Testis (tissue), 2 donors: ENCODE results near the gene APAF1.

ENCODE experiments used
- POLR2A ChIP-seq: fragments of 450-650 bp; IDR thresholded peaks from one replicate; pipeline ENCODE4 v1.6.1; 2017; ENCODE audit warnings: antibody characterized with exemption, mild to moderate bottlenecking, moderate library complexity
- TF ChIP-seq, protein P1 (sequence below), 3 experiments: fragments of 450-650 bp in 2 of 3; fragments of 200-600 bp in 1 of 3; sonication (generic) in 1 of 3; IDR thresholded peaks; one replicate each; pipeline ENCODE4 v1.5.1; 2016 to 2019; ENCODE audit warnings: antibody characterized with exemption in 3 of 3, mild to moderate bottlenecking in 2 of 3, moderate library complexity in 1 of 3

DNA sequence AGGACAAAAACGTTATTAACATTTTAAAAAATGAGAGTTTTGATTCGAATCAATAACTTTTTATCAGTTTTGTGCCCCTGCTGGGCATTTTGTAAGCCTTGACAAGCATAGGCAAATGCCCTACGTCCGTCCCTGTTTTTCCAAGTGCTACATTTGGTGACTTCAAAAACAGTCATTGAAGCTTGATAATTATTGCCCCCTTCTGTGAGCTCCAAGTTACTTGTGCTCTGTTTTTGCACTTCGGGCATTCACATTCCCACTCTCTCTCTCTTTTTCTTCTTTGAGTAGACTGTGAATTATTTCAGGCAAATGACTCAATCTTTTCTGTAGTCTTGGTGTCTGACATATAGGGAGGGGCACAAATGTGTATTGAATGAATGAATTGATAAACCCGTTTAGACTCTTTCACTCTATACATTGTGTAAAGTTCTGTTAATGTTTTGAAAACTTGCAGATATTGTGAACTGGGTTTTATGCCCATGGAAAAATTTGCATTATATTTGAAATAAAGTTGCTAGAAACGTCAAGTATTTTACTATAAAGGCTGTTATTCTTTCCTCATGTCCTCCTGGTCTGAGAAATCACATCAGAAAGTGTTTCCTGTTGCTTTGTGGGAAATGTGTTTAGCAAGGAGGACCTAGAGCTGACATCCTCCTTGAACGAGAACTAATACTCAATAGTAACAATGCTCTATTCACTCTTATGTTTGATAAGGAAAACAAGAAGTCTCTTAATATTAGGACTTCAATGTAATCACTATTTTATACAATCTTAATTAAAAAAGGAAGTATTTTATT is 1.4 kb downstream of the APAF1 start:
- TF ChIP-seq, protein P1, sequence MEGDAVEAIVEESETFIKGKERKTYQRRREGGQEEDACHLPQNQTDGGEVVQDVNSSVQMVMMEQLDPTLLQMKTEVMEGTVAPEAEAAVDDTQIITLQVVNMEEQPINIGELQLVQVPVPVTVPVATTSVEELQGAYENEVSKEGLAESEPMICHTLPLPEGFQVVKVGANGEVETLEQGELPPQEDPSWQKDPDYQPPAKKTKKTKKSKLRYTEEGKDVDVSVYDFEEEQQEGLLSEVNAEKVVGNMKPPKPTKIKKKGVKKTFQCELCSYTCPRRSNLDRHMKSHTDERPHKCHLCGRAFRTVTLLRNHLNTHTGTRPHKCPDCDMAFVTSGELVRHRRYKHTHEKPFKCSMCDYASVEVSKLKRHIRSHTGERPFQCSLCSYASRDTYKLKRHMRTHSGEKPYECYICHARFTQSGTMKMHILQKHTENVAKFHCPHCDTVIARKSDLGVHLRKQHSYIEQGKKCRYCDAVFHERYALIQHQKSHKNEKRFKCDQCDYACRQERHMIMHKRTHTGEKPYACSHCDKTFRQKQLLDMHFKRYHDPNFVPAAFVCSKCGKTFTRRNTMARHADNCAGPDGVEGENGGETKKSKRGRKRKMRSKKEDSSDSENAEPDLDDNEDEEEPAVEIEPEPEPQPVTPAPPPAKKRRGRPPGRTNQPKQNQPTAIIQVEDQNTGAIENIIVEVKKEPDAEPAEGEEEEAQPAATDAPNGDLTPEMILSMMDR (IDR thresholded peaks at IDR 0.05) = no peak
- TF ChIP-seq POLR2A = no peak
